ENCODE results near the gene IMPDH2. TPM values are rescaled to one million over a fixed set of nuclear protein-coding genes. Genes with fewer than 3 reads are reported as not detected.
A peak's percentile ranks its signal among the peaks of the same experiment; 100 is the strongest.

The IMPDH2 gene
- total RNA-seq, 1 donor from 2014 or later: 412 TPM

- Mint-ChIP-seq H3K9me3 (no peaks in the 10 kb centered on the region), H3K4me3 (ENCODE audit: low read depth) (peak overlapping the region; percentile 95), H3K27me3 (ENCODE audit: low read depth) (no peaks in the 10 kb centered on the region), H3K27ac (peak overlapping the region; percentile 83), H3K4me1 (ENCODE audit: low read depth) (peaks cover 22% of the 10 kb centered on the region), H3K36me3 (ENCODE audit: low read depth) (peaks cover 43% of the 10 kb centered on the region)
- no peak for DNase-seq (ENCODE audit: low spot score)
- intact Hi-C loops (cut with micrococcal nuclease): loop anchor here (2.0 to 10.0 kb wide), 3 partner anchors 31 to 395 kb away; partner anchors contain the start of genes QRICH1, RHOA and TCTA
These were observed 9.3 kb downstream of the IMPDH2 start for GRCh38 chr3:49019941-49020329.

DNA sequence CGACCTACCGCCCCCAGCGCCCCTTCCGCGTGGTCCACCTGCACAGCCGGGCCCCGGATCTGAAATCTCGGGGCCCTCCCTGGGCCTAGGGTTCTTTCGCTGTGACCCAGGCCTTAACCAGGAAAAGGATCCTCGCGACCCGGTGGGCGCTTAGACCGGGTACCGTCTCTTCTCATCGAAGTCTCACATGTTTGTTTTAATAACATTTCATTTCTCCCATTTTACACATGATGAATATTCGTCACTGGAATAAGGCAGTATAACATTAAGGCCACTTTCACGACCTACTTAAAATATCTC lies 10.5 kb downstream of the IMPDH2 start:
- intact Hi-C loops (cut with micrococcal nuclease): no loop called here
- DNase-seq (ENCODE audit: low spot score): no peak
- Mint-ChIP-seq H3K27ac (peak overlapping the region; percentile 76), H3K36me3 (ENCODE audit: low read depth) (peaks cover 41% of the 10 kb centered on the region), H3K4me3 (ENCODE audit: low read depth) (peak overlapping the region; percentile 95), H3K27me3 (ENCODE audit: low read depth) (no peaks in the 10 kb centered on the region), H3K9me3 (no peaks in the 10 kb centered on the region), H3K4me1 (ENCODE audit: low read depth) (peaks cover 12% of the 10 kb centered on the region)

DNA sequence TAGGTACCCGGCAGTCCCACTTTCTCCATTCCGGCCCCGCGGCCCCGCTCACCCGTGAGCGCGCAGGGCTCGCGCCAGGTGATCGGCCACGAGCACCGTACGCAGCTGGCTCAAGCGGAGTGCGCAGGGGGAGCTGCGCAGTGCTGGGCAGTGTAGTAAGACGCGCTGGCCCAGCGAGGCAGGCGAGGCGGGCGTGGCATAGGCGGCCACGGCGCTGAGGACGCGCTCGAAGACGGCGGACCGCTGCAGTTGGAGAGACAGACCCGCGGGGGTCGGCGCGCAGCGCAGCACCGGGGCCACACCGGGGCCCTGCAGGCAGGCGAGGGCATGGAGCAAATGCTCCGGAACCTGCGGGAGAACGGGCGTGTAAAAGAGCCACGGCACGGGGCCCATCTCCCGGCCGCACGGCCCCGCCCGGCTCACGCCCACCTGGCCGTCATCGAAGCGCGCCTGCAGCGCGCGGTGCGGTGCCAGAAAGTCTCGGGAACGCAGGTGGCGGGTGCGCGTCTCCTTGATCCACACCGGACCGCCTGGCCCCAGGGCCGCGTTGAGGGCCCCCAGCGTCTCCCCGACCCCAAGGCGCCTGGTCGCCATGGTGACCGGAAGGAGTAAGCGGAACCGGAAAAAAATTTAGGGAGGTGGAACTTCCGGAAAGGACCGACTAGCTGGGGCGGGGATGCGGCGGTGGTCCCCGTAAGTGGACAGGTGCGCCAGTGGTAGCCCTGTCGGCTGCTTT lies 11.1 kb downstream of the IMPDH2 start, which contains the start of gene DALRD3:
Gene DALRD3 (minus strand): TSS at position 610 of the 736 bp plus-strand sequence. CDS start 16 bp downstream, at position 594.
- Mint-ChIP-seq H3K36me3 (ENCODE audit: low read depth) (peaks cover 38% of the 10 kb centered on the region), H3K9me3 (no peaks in the 10 kb centered on the region), H3K27me3 (ENCODE audit: low read depth) (no peaks in the 10 kb centered on the region), H3K4me3 (ENCODE audit: low read depth) (peak within 1 kb of the TSS; percentile 95), H3K4me1 (ENCODE audit: low read depth) (peaks cover 9% of the 10 kb centered on the region), H3K27ac (peak within 1 kb of the TSS; percentile 83)
- intact Hi-C loops (cut with micrococcal nuclease): no loop called here
- peak; percentile 68 for DNase-seq (ENCODE audit: low spot score)

GRCh38 chr3:49017229-49017970 lies 11.8 kb downstream of the IMPDH2 start:
- H3K36me3 Mint-ChIP-seq (ENCODE audit: low read depth): peaks cover 32% of the 10 kb centered on the region
- H3K27ac Mint-ChIP-seq: peak overlapping the region; percentile 22
- peaks cover 6% of the 10 kb centered on the region for H3K4me1 Mint-ChIP-seq (ENCODE audit: low read depth)
- peak overlapping the region; percentile 95 for H3K4me3 Mint-ChIP-seq (ENCODE audit: low read depth)
- no peak for DNase-seq (ENCODE audit: low spot score)
- no peaks in the 10 kb centered on the region for H3K9me3 Mint-ChIP-seq
- no peaks in the 10 kb centered on the region for H3K27me3 Mint-ChIP-seq (ENCODE audit: low read depth)
- intact Hi-C loops (cut with micrococcal nuclease): no loop called here

DNA sequence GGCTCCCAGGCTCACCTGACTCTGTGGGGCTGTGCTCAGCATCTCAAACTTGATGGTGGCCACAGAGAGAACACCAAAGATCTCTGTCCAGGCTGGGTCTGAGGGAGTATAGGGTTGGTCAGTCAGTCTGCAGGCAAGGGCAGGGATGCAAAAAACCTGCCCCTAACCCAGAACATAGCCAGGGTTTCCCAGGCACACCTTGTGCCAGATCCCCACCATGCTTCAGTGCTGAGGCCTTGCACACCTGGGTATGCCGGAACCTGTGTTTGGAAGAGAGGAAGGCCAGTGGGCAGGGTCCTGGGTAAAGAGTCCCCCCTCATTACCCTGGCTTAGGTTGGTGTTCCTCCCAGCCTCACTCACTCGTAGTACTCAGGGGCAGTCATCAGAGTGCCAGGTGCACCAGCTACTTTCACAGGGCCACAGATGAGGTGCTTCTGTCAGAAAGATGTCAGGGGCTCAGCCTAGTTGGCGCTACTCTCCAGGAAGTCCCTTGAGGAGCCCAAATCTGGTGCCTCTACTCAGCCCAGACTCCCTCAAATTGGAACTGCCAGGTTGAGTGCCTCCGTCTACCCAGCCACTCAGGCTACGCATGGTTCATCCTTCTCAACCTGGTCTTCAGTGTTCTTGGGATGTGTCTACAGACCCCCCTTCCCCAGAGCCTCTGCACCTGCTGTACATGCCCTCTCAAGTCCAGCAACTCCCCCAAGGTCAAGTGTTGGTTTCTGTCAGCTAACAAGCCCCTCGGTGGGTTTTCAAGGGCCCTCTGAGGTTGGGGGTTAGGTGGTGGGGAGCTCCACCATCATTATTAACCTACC lies 12.6 kb downstream of the IMPDH2 start:
- no peaks in the 10 kb centered on the region for H3K9me3 Mint-ChIP-seq
- peak overlapping the region; percentile 13 for H3K4me3 Mint-ChIP-seq (ENCODE audit: low read depth)

GRCh38 chr3:49015765-49016164 lies 13.4 kb downstream of the IMPDH2 start:
- Mint-ChIP-seq H3K36me3 (ENCODE audit: low read depth) (peaks cover 43% of the 10 kb centered on the region), H3K4me1 (ENCODE audit: low read depth) (peaks cover 6% of the 10 kb centered on the region), H3K27ac (no peak overlapping the region), H3K4me3 (ENCODE audit: low read depth) (peak overlapping the region; percentile 42), H3K27me3 (ENCODE audit: low read depth) (no peaks in the 10 kb centered on the region), H3K9me3 (no peaks in the 10 kb centered on the region)
- no peak for DNase-seq (ENCODE audit: low spot score)
- intact Hi-C loops (cut with micrococcal nuclease): no loop called here

More for the DNA sequence above, 12.6 kb downstream of the IMPDH2 start:
- no peak overlapping the region for H3K27ac Mint-ChIP-seq
- H3K27me3 Mint-ChIP-seq (ENCODE audit: low read depth): no peaks in the 10 kb centered on the region
- DNase-seq (ENCODE audit: low spot score): no peak
- intact Hi-C loops (cut with micrococcal nuclease): no loop called here
- peaks cover 6% of the 10 kb centered on the region for H3K4me1 Mint-ChIP-seq (ENCODE audit: low read depth)
- H3K36me3 Mint-ChIP-seq (ENCODE audit: low read depth): peaks cover 38% of the 10 kb centered on the region

GRCh38 chr3:49015072-49015471 lies 14.1 kb downstream of the IMPDH2 start:
- Mint-ChIP-seq H3K27me3 (ENCODE audit: low read depth) (no peaks in the 10 kb centered on the region), H3K9me3 (no peaks in the 10 kb centered on the region), H3K27ac (no peak overlapping the region), H3K36me3 (ENCODE audit: low read depth) (peaks cover 41% of the 10 kb centered on the region), H3K4me3 (ENCODE audit: low read depth) (no peak overlapping the region), H3K4me1 (ENCODE audit: low read depth) (peaks cover 6% of the 10 kb centered on the region)
- DNase-seq (ENCODE audit: low spot score): no peak
- intact Hi-C loops (cut with micrococcal nuclease): no loop called here

GRCh38 chr3:49013738-49014660 lies 15.2 kb downstream of the IMPDH2 start:
- Mint-ChIP-seq H3K36me3 (ENCODE audit: low read depth) (peaks cover 44% of the 10 kb centered on the region), H3K27me3 (ENCODE audit: low read depth) (no peaks in the 10 kb centered on the region), H3K4me1 (ENCODE audit: low read depth) (peaks cover 8% of the 10 kb centered on the region), H3K4me3 (ENCODE audit: low read depth) (no peak overlapping the region), H3K9me3 (no peaks in the 10 kb centered on the region), H3K27ac (no peak overlapping the region)
- no peak for DNase-seq (ENCODE audit: low spot score)
- intact Hi-C loops (cut with micrococcal nuclease): no loop called here

- H3K9me3 Mint-ChIP-seq: no peaks in the 10 kb centered on the region
- intact Hi-C loops (cut with micrococcal nuclease): no loop called here
- H3K4me1 Mint-ChIP-seq (ENCODE audit: low read depth): peaks cover 8% of the 10 kb centered on the region
- H3K27me3 Mint-ChIP-seq (ENCODE audit: low read depth): no peaks in the 10 kb centered on the region
- H3K36me3 Mint-ChIP-seq (ENCODE audit: low read depth): peaks cover 47% of the 10 kb centered on the region
- no peak for DNase-seq (ENCODE audit: low spot score)
- no peak overlapping the region for H3K27ac Mint-ChIP-seq
- H3K4me3 Mint-ChIP-seq (ENCODE audit: low read depth): no peak overlapping the region
These were observed 16.0 kb downstream of the IMPDH2 start for GRCh38 chr3:49013113-49013737.

- no peaks in the 10 kb centered on the region for H3K27me3 Mint-ChIP-seq (ENCODE audit: low read depth)
- no peaks in the 10 kb centered on the region for H3K9me3 Mint-ChIP-seq
- intact Hi-C loops (cut with micrococcal nuclease): no loop called here
- DNase-seq (ENCODE audit: low spot score): no peak
- peaks cover 12% of the 10 kb centered on the region for H3K4me1 Mint-ChIP-seq (ENCODE audit: low read depth)
- no peak overlapping the region for H3K4me3 Mint-ChIP-seq (ENCODE audit: low read depth)
- no peak overlapping the region for H3K27ac Mint-ChIP-seq
- peaks cover 51% of the 10 kb centered on the region for H3K36me3 Mint-ChIP-seq (ENCODE audit: low read depth)
These were observed 16.7 kb downstream of the IMPDH2 start for GRCh38 chr3:49012441-49013017.

DNA sequence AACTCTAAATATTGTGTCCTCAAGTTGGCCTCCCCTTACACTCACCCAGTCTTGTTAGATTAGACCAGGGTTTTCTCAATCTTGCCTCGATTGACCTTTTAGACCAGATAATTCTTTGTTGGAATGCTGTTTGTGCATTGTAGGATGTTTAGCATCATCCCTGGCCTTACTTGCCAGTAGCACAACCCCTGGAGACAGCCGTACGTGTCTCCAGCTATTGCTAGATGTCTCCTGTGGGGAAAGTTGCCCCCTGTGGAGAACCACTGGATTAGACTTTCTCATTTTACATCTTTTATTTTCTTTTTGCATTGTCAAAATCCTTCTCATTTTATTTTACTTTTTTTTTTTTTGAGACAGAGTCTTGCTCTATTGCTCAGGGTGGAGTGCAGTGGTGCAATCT lies 19.8 kb downstream of the IMPDH2 start:
- H3K4me1 Mint-ChIP-seq (ENCODE audit: low read depth): peaks cover 15% of the 10 kb centered on the region
- H3K27me3 Mint-ChIP-seq (ENCODE audit: low read depth): no peaks in the 10 kb centered on the region
- no peaks in the 10 kb centered on the region for H3K9me3 Mint-ChIP-seq
- intact Hi-C loops (cut with micrococcal nuclease): no loop called here
- no peak overlapping the region for H3K4me3 Mint-ChIP-seq (ENCODE audit: low read depth)
- peak overlapping the region; percentile 14 for H3K27ac Mint-ChIP-seq
- peaks cover 33% of the 10 kb centered on the region for H3K36me3 Mint-ChIP-seq (ENCODE audit: low read depth)
- DNase-seq (ENCODE audit: low spot score): no peak

Measured in activated T-helper 2 cell treated with anti-CD3 and anti-CD28 coated beads, Interferon-gamma antibody, Interleukin-2, Interleukin-4, amounts not matched to agents 10 μg/mL and 5 μg/mL and 100 μg/mL, durations not matched to agents 14 hours and 24 hours and 36 hours (primary cell).